SK-MEL-5 (cell line): ENCODE measurements around the gene TFAP2B. TPM values are rescaled to one million over a fixed set of nuclear protein-coding genes. Genes with fewer than 3 reads are reported as not detected.

Experiments
- DNase-seq: peaks from one replicate; pipeline ENCODE4 v3.0.0-alpha.2; 2016; ENCODE audit warnings: low read depth, low spot score
- in situ Hi-C: cut with HindIII; loops from 2 replicates; pipeline ENCODE4 v1.10.0; 2016; ENCODE audit warnings: low sequenced_read_pairs, high pct_unique_total_duplicates, low pct_unique_long_range_greater_than_20kb
- total RNA-seq: library from RNA; depleted of rRNA; stranded (reverse); fragments of >200 nt; shearing (Covaris generic); gene quantifications from 2 replicates; pipeline ENCODE4 v1.2.3, GENCODE V29; 2014

The TFAP2B gene
- total RNA-seq, 1 experiment from 2014 or later: not detected

GRCh38 chr6:50842446-50842845 lies 23.8 kb downstream of the TFAP2B start:
- in situ Hi-C loops: no loop called here
- DNase-seq: no peak

- DNase-seq: no peak
- in situ Hi-C loops: no loop called here
These were observed 24.3 kb downstream of the TFAP2B start for GRCh38 chr6:50842861-50843384.

- in situ Hi-C loops: no loop called here
- no peak for DNase-seq
These were observed 25.2 kb downstream of the TFAP2B start for GRCh38 chr6:50843842-50844241.

DNA sequence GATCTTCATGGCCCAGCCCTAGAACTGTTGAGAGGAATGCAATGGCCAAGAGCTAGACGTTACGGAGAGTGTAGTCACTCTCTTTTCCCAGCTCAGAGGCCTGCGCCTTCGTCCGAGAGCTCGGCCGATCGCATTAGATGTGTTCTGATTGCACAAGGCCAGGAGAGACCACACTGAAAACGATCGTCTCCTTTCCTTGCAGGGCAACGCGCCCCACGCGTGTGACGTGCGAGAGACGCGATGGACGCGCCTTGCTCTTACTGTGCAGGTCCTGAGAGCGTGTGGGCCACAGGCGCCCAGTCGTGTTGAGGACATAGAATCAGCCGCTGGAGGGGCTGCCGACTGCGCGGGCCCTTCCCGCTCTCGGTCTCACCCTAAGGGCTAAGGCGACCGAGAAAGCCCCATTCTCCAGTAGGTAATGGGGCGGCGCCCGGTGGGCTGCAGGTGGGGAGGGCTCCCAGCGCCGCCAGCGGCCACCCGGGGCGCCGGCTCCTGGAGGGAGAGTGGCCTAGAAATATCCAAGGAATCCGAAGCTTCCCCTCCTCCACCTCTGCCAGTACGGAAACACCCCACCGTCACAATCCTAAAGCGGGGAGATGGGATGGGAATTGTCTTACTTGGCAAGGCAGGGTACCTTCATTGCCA lies 26.9 kb downstream of the TFAP2B start:
- no peak for DNase-seq
- in situ Hi-C loops: no loop called here

GRCh38 chr6:50846144-50846851 lies 27.6 kb downstream of the TFAP2B start:
- in situ Hi-C loops: no loop called here
- DNase-seq: no peak

DNA sequence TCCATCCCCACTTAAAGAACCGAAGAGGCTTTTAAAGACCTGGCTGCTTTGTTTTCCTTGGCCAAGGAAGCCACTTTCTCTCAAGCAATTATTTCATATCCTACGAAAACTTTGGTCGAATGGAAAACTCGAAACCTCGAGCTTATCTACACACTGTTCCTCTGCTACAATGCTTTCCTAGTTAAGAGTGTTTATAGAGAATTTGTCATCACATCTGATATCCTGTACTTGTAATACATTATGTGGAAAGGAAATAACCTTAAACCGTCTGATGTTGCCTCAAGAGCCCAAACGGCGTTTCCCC lies 28.1 kb downstream of the TFAP2B start:
- in situ Hi-C loops: no loop called here
- DNase-seq: no peak

GRCh38 chr6:50847890-50848594 lies 29.4 kb downstream of the TFAP2B start:
- in situ Hi-C loops: no loop called here
- no peak for DNase-seq

GRCh38 chr6:50848989-50849795 lies 30.5 kb downstream of the TFAP2B start:
- in situ Hi-C loops: no loop called here
- DNase-seq: no peak

DNA sequence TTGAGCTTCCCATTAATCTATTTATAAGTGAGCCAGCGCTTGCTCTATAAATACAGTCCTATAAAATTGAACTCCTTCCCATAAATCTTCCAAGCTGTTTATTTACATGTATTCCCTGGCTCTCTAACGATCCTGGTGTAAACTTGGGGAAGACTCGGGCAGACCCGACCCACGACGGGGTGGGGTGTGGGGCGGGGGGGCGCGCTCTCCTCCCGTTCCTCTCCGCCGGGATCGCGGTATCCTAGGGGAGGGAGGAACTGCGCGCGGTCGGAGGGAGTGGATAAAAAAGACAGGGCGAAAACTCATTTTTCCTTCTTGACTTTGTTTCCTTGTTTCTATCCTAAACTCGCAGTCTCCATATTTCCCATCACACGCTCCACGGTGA lies 31.1 kb downstream of the TFAP2B start:
- in situ Hi-C loops: no loop called here
- DNase-seq: no peak

GRCh38 chr6:50850223-50851048 lies 31.8 kb downstream of the TFAP2B start:
- in situ Hi-C loops: no loop called here
- peak; percentile 44 for DNase-seq

GRCh38 chr6:50851049-50851845 lies 32.6 kb downstream of the TFAP2B start:
- in situ Hi-C loops: no loop called here
- DNase-seq: no peak

DNA sequence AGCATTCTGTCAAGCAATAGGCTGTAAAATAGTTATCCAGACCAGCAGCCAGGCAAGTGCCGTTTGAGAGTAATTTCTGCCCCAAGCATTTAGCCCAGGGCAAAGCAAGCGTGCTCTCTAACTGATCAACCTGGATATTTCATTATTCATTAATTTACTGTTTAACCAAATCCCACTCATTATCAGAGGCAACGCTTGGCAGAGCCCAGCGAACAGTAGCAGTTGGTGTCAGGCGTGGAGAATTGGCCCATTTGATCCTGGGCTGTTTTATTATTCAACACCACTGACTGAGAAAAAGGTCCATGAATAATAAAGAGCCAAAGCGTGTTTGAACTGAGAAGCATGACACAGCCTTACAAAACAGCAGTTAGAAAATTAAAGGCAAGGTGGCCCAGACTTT lies 35.3 kb downstream of the TFAP2B start:
- no peak for DNase-seq
- in situ Hi-C loops: no loop called here

- in situ Hi-C loops: no loop called here
- DNase-seq: no peak
These were observed 43.0 kb downstream of the TFAP2B start for GRCh38 chr6:50861692-50862091.

DNA sequence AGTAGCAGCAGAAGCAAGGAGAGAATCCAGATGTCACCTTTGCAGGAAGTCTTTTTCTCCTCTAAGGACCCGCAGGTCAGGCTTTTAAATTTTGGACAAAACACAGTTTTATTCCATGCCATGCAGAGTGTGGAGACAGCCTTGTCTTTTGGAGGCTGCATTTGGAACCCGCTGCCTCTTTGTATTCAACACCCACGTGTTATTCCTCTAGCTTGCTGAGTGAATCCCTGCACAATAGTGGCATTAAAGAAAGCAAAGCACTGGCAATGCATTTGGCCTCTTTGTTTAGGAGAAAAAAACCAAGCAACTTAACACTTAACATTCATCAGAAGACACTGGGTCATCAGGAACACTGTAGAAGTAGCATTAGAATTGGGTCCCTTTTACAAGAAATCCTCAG lies 43.5 kb downstream of the TFAP2B start:
- in situ Hi-C loops: no loop called here
- DNase-seq: peak; percentile 8

DNA sequence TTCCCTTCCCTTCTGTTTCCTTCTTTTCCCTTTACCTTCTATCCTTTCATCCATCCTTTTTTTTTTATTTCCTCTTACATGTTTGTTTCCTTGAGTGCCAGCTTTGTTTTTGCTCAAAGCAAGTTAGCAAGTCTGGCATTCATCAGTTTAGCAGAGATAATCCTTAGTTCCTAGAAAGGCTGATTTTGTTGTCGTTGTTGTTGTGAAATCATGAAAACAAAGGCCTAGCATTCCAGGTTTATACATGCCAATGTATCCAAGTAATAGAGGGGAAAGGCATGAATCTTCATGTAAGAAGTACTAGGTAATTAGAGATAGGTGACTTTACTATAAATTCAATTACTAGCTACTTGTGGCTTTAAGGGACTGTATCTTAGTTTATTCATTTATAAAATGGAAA lies 45.9 kb downstream of the TFAP2B start:
- DNase-seq: no peak
- in situ Hi-C loops: no loop called here

- DNase-seq: no peak
- in situ Hi-C loops: no loop called here
These were observed 49.8 kb downstream of the TFAP2B start for GRCh38 chr6:50868466-50868865.

GRCh38 chr6:50873167-50873566 lies 54.5 kb downstream of the TFAP2B start:
- in situ Hi-C loops: no loop called here
- no peak for DNase-seq
